HepG2 (cell line): ENCODE results near the gene WIPF3.

Source experiments
- ELF4 ChIP-seq: sonication (generic); formaldehyde crosslinking; IDR thresholded peaks from 2 replicates; pipeline ENCODE4 v1.5.0; 2020; ENCODE audit warnings: missing genetic modification reagents, mild to moderate bottlenecking, moderate library complexity, borderline replicate concordance
- SAP130 ChIP-seq: IDR thresholded peaks from 2 replicates; pipeline ENCODE4 v1.6.1; 2016; ENCODE audit warnings: low read depth
- ZNF510 ChIP-seq: sonication (generic); formaldehyde crosslinking; IDR thresholded peaks from 2 replicates; pipeline ENCODE4 v1.4.0; 2020; ENCODE audit warnings: low read depth, mild to moderate bottlenecking, missing genetic modification reagents

- TF ChIP-seq ZNF510 (CRISPR knock-in tag), result no peak
- TF ChIP-seq SAP130 (CRISPR knock-in tag), result no peak
- TF ChIP-seq ELF4 (CRISPR knock-in tag), result no peak
Observed at GRCh38 chr7:29875741-29876140, 69.4 kb downstream of the WIPF3 start.
